GM03348 (cell line): ENCODE measurements around the gene SLC1A2.
A peak's percentile ranks its signal among the peaks of the same experiment; 100 is the strongest.

Experiments used
- DNase-seq: peaks from one replicate; pipeline ENCODE4 v3.0.0; 2012; ENCODE audit warnings: low spot score

The SLC1A2 gene

GRCh38 chr11:35302398-35302797 is 117.0 kb downstream of the SLC1A2 start:
- no peak for DNase-seq

- DNase-seq: no peak
Observed at GRCh38 chr11:35298369-35298768, 121.0 kb downstream of the SLC1A2 start.

GRCh38 chr11:35295751-35296150 is 123.6 kb downstream of the SLC1A2 start:
- no peak for DNase-seq

GRCh38 chr11:35293699-35294098 is 125.7 kb downstream of the SLC1A2 start:
- DNase-seq: no peak

- DNase-seq: no peak
Observed at GRCh38 chr11:35293035-35293434, 126.3 kb downstream of the SLC1A2 start.

- no peak for DNase-seq
Observed at GRCh38 chr11:35292279-35292678, 127.1 kb downstream of the SLC1A2 start.

- DNase-seq: no peak
Observed at GRCh38 chr11:35290876-35291275, 128.5 kb downstream of the SLC1A2 start.

GRCh38 chr11:35289821-35290220 is 129.5 kb downstream of the SLC1A2 start:
- peak; percentile 60 for DNase-seq

GRCh38 chr11:35288817-35289541 is 130.4 kb downstream of the SLC1A2 start:
- peak; percentile 78 for DNase-seq

- no peak for DNase-seq
Observed at GRCh38 chr11:35288309-35288708, 131.0 kb downstream of the SLC1A2 start.

GRCh38 chr11:35287344-35287890 is 131.9 kb downstream of the SLC1A2 start:
- DNase-seq: no peak

- DNase-seq: no peak
Observed at GRCh38 chr11:35286126-35286525, 133.2 kb downstream of the SLC1A2 start.

- DNase-seq: no peak
Observed at GRCh38 chr11:35285471-35285870, 133.9 kb downstream of the SLC1A2 start.

- DNase-seq: peak; percentile 42
Observed at GRCh38 chr11:35282221-35282882, 137.0 kb downstream of the SLC1A2 start.

GRCh38 chr11:35281169-35281688 is 138.1 kb downstream of the SLC1A2 start:
- no peak for DNase-seq

GRCh38 chr11:35280727-35281126 is 138.6 kb downstream of the SLC1A2 start:
- no peak for DNase-seq

- DNase-seq: no peak
Observed at GRCh38 chr11:35277827-35278226, 141.5 kb downstream of the SLC1A2 start.

- DNase-seq: no peak
Observed at GRCh38 chr11:35276396-35277145, 142.8 kb downstream of the SLC1A2 start.

- no peak for DNase-seq
Observed at GRCh38 chr11:35275786-35276170, 143.6 kb downstream of the SLC1A2 start.

- DNase-seq: no peak
Observed at GRCh38 chr11:35274909-35275785, 144.2 kb downstream of the SLC1A2 start.

GRCh38 chr11:35272391-35272902 is 146.9 kb downstream of the SLC1A2 start:
- no peak for DNase-seq
